Measurements from ENCODE around the gene NOTCH4.

NOTCH4 gene

DNA sequence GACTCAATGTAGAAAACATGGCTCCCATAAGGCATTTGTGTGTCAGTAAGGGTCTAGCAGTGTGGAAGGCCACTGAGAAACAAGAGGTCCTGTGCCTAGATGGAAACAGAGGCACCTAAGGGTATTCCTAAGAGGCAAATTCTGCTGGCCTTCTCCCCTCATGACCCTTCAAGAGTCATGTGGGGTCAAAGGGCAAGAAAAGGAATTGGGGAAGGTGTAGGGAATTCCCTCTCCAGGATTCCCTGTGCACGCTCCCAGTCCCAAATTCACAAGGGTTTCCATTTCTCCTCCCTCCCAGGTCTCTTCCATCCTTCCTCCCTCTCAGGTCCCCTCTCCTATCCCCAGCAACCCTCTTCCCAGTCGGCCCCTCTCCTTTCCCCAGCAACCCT lies 48.6 kb downstream of the NOTCH4 start:
- H3K4me1 ChIP-seq (ENCODE audit: control insufficient read depth, insufficient read depth, low read length) = peaks cover 25% of the 10 kb centered on the region
- peaks cover 12% of the 10 kb centered on the region for H3K36me3 ChIP-seq (ENCODE audit: control insufficient read depth, insufficient read depth, low read length)
- 0 to 3% methylated on average over 2 of the region's 2 CpGs for WGBS, 2 experiments
- H3K27me3 ChIP-seq (ENCODE audit: control insufficient read depth, insufficient read depth, low read length, poor library complexity, severe bottlenecking) = no peaks in the 10 kb centered on the region
- H3K9me3 ChIP-seq (ENCODE audit: control insufficient read depth, low read length) = no peaks in the 10 kb centered on the region
- H3K4me3 ChIP-seq (ENCODE audit: insufficient read depth, low read depth, low read length) = peak overlapping the region; percentile 98
- no peak overlapping the region for H3K27ac ChIP-seq (ENCODE audit: insufficient read depth, low read depth, low read length, poor library complexity, severe bottlenecking)

DNA sequence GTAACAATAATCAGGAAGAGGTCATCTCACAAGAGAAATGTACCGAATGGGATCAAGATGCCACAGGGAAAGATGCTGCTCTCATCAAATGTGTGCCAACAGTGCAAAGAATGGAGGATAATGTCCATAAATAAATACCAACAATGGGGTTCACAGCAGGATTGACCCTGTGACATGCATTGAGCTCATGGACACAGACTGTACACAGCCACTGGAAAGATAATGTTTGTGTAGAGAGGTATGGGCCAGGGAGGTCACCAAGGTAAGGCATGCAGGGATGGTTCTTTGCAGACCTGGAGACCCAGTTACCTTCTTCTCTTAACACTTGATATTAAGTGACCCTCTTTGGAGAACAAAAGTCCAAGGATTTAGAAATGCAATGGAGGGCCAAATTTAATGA lies 49.5 kb downstream of the NOTCH4 start:
- H3K4me3 ChIP-seq (ENCODE audit: insufficient read depth, low read depth, low read length) = peak overlapping the region; percentile 98
- WGBS, 2 experiments = 95% methylated on average over 1 of the region's 1 CpG
- H3K27me3 ChIP-seq (ENCODE audit: control insufficient read depth, insufficient read depth, low read length, poor library complexity, severe bottlenecking) = no peaks in the 10 kb centered on the region
- H3K9me3 ChIP-seq (ENCODE audit: control insufficient read depth, low read length) = no peaks in the 10 kb centered on the region
- H3K4me1 ChIP-seq (ENCODE audit: control insufficient read depth, insufficient read depth, low read length) = peaks cover 21% of the 10 kb centered on the region
- peaks cover 19% of the 10 kb centered on the region for H3K36me3 ChIP-seq (ENCODE audit: control insufficient read depth, insufficient read depth, low read length)
- no peak overlapping the region for H3K27ac ChIP-seq (ENCODE audit: insufficient read depth, low read depth, low read length, poor library complexity, severe bottlenecking)

- Histone ChIP-seq H3K27me3 (ENCODE audit: control insufficient read depth, insufficient read depth, low read length, poor library complexity, severe bottlenecking) (no peaks in the 10 kb centered on the region), H3K4me3 (ENCODE audit: insufficient read depth, low read depth, low read length) (no peak overlapping the region), H3K36me3 (ENCODE audit: control insufficient read depth, insufficient read depth, low read length) (peaks cover 27% of the 10 kb centered on the region), H3K4me1 (ENCODE audit: control insufficient read depth, insufficient read depth, low read length) (peaks cover 22% of the 10 kb centered on the region), H3K9me3 (ENCODE audit: control insufficient read depth, low read length) (no peaks in the 10 kb centered on the region), H3K27ac (ENCODE audit: insufficient read depth, low read depth, low read length, poor library complexity, severe bottlenecking) (no peak overlapping the region)
- 79 to 85% methylated on average over 4 of the region's 4 CpGs for whole genome bisulfite sequencing, 2 experiments
Measured at GRCh38 chr6:32173051-32173727, 50.7 kb downstream of the NOTCH4 start.

DNA sequence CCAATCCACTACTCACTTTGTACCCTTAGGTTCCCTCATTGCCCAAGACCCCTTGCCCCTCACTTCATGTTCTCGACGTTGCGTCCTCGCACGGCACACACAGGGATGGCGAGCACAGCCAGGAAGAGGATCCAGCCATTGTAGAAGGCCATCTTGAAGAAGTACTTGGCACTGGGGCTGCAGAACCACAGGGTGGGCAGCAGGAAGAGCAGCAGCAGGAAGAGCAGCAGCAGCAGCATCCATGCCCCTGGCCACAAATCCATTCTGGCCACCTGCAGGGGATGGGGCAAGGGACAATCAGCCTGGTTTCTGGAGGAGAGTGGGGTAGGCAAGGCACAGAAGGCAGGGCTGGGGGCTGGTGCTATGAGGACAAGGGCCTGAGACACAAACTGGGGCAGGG lies 52.6 kb downstream of the NOTCH4 start:
- Histone ChIP-seq H3K36me3 (ENCODE audit: control insufficient read depth, insufficient read depth, low read length) (peaks cover 28% of the 10 kb centered on the region), H3K9me3 (ENCODE audit: control insufficient read depth, low read length) (no peaks in the 10 kb centered on the region), H3K27me3 (ENCODE audit: control insufficient read depth, insufficient read depth, low read length, poor library complexity, severe bottlenecking) (no peaks in the 10 kb centered on the region), H3K4me3 (ENCODE audit: insufficient read depth, low read depth, low read length) (no peak overlapping the region), H3K4me1 (ENCODE audit: control insufficient read depth, insufficient read depth, low read length) (peaks cover 30% of the 10 kb centered on the region), H3K27ac (ENCODE audit: insufficient read depth, low read depth, low read length, poor library complexity, severe bottlenecking) (no peak overlapping the region)
- WGBS, 2 experiments = 91 to 94% methylated on average over 6 of the region's 6 CpGs

DNA sequence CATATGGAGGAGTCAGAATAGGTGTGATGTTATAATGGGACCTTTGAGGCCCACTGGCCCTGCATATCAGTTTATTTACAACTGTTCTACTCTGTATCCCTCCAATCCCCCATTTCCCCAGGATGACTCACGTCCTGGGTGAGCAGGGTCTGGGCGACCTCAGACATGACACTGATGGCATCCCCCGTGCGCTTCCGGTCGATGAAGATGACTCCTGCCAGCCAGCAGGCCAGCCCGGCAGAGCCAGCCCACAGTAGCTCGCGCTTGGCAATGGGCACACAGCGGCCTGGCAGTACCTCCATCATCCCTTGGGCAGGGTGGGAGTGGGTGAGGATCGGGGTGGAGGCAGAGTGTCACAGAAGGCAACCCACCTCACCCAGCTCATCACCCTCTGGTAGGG lies 53.6 kb downstream of the NOTCH4 start:
- Histone ChIP-seq H3K9me3 (ENCODE audit: control insufficient read depth, low read length) (no peaks in the 10 kb centered on the region), H3K36me3 (ENCODE audit: control insufficient read depth, insufficient read depth, low read length) (peaks cover 28% of the 10 kb centered on the region), H3K27me3 (ENCODE audit: control insufficient read depth, insufficient read depth, low read length, poor library complexity, severe bottlenecking) (no peaks in the 10 kb centered on the region), H3K4me1 (ENCODE audit: control insufficient read depth, insufficient read depth, low read length) (peaks cover 30% of the 10 kb centered on the region), H3K27ac (ENCODE audit: insufficient read depth, low read depth, low read length, poor library complexity, severe bottlenecking) (no peak overlapping the region), H3K4me3 (ENCODE audit: insufficient read depth, low read depth, low read length) (no peak overlapping the region)
- WGBS, 2 experiments = 96% methylated on average over 11 of the region's 11 CpGs

DNA sequence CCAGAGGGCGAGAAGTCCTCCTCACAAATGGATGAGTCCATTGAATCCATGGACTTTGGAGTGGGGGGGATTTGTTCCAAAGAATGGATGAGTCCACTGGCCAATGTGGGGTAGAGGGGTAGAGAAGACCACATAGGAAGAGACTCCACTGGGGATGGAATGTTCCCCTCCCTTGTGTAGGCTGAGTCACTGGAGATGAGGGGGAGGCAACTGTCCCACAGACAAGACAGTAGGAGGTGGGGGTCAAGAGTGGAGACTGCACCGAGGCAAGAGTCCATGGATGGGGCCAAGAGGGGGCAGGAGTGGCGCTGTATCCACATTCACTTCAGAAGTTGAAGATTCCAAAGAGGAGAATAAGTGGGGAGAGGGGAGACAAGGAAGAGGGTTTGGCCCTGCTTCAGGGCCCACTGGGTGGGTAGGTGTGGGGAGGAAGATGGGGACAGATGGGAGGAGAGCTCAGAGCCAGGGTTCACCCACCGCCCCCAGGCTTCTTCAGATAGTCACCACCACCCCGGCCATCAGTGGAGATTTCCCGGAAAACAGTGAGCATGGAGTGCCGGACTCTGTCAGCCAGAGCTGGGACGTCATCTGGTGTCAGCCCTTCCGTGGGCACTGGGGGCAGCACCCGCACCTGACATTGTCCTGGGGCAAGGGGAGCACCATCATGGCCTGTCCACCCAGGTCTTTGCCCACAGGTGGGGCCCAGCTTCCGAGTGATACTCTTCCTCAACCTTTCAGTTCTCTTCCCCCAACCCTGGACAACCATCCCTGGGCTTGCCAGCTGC lies 54.9 kb downstream of the NOTCH4 start:
- peaks cover 31% of the 10 kb centered on the region for H3K4me1 ChIP-seq (ENCODE audit: control insufficient read depth, insufficient read depth, low read length)
- no peaks in the 10 kb centered on the region for H3K27me3 ChIP-seq (ENCODE audit: control insufficient read depth, insufficient read depth, low read length, poor library complexity, severe bottlenecking)
- no peak overlapping the region for H3K4me3 ChIP-seq (ENCODE audit: insufficient read depth, low read depth, low read length)
- no peaks in the 10 kb centered on the region for H3K9me3 ChIP-seq (ENCODE audit: control insufficient read depth, low read length)
- peaks cover 28% of the 10 kb centered on the region for H3K36me3 ChIP-seq (ENCODE audit: control insufficient read depth, insufficient read depth, low read length)
- 94 to 95% methylated on average over 11 of the region's 11 CpGs for WGBS, 2 experiments
- no peak overlapping the region for H3K27ac ChIP-seq (ENCODE audit: insufficient read depth, low read depth, low read length, poor library complexity, severe bottlenecking)

- peaks cover 28% of the 10 kb centered on the region for H3K36me3 ChIP-seq (ENCODE audit: control insufficient read depth, insufficient read depth, low read length)
- H3K27ac ChIP-seq (ENCODE audit: insufficient read depth, low read depth, low read length, poor library complexity, severe bottlenecking) = peak overlapping the region; percentile 6
- peaks cover 36% of the 10 kb centered on the region for H3K4me1 ChIP-seq (ENCODE audit: control insufficient read depth, insufficient read depth, low read length)
- H3K27me3 ChIP-seq (ENCODE audit: control insufficient read depth, insufficient read depth, low read length, poor library complexity, severe bottlenecking) = no peaks in the 10 kb centered on the region
- H3K9me3 ChIP-seq (ENCODE audit: control insufficient read depth, low read length) = no peaks in the 10 kb centered on the region
- no peak overlapping the region for H3K4me3 ChIP-seq (ENCODE audit: insufficient read depth, low read depth, low read length)
- WGBS, 2 experiments = 75 to 87% methylated on average over 2 of the region's 2 CpGs
Measured at GRCh38 chr6:32168350-32168749, 55.5 kb downstream of the NOTCH4 start.

DNA sequence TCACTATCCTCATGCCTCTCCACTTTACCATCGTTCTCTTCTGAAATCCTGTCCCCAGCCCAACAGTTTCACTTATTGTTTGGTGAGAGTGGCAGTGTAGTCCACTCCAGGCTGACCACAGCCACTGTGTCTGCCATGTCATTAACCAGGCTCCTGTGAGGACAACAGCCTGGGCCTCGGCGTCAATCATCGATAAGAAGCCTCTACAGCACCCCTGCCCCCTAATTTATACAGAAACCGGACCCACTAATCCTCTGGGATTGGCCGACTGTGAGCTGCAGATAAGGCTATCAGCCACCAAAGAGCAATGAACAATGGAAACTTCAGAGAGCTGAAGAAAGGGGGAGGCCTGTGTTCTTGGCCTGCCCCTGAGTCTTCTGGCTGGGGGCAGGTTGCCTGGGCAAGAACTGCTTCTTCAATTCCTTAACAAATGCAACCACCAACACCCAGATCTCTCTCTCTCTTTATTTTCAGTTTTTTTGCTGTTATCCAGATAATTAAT lies 56.1 kb downstream of the NOTCH4 start:
- 87 to 89% methylated on average over 6 of the region's 6 CpGs for WGBS, 2 experiments
- peaks cover 28% of the 10 kb centered on the region for H3K36me3 ChIP-seq (ENCODE audit: control insufficient read depth, insufficient read depth, low read length)

DNA sequence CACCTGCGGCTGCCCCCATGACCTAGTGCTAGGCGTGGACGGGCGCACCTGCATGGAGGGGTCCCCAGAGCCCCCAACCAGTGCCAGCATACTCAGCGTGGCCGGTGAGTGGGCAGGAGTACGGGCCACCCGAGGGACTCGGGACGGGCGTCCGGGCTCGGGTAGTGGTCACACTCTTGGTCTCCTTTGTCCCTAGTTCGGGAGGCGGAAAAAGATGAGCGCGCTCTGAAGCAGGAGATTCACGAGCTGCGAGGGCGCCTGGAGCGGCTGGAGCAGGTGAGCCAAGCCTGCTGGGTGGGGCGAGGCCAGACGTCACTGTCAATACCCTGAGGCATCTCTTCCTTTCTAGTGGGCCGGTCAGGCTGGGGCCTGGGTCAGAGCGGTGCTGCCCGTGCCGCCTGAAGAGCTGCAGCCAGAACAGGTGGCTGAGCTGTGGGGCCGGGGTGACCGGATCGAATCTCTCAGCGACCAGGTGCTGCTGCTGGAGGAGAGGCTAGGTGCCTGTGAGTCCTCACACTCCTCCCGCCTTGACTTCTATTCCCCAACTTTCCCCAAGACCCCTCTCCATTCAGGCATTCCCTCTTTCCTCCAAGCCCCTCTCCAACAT lies 56.6 kb downstream of the NOTCH4 start:
- Histone ChIP-seq H3K27ac (ENCODE audit: insufficient read depth, low read depth, low read length, poor library complexity, severe bottlenecking) (peak overlapping the region; percentile 50), H3K4me3 (ENCODE audit: insufficient read depth, low read depth, low read length) (no peak overlapping the region), H3K4me1 (ENCODE audit: control insufficient read depth, insufficient read depth, low read length) (peaks cover 34% of the 10 kb centered on the region), H3K27me3 (ENCODE audit: control insufficient read depth, insufficient read depth, low read length, poor library complexity, severe bottlenecking) (no peaks in the 10 kb centered on the region), H3K36me3 (ENCODE audit: control insufficient read depth, insufficient read depth, low read length) (peaks cover 28% of the 10 kb centered on the region), H3K9me3 (ENCODE audit: control insufficient read depth, low read length) (no peaks in the 10 kb centered on the region)
- 95% methylated on average over 32 of the region's 32 CpGs for WGBS, 2 experiments

More for the DNA sequence above, 56.1 kb downstream of the NOTCH4 start:
- H3K27me3 ChIP-seq (ENCODE audit: control insufficient read depth, insufficient read depth, low read length, poor library complexity, severe bottlenecking) = no peaks in the 10 kb centered on the region
- H3K4me1 ChIP-seq (ENCODE audit: control insufficient read depth, insufficient read depth, low read length) = peaks cover 34% of the 10 kb centered on the region
- H3K4me3 ChIP-seq (ENCODE audit: insufficient read depth, low read depth, low read length) = no peak overlapping the region
- H3K9me3 ChIP-seq (ENCODE audit: control insufficient read depth, low read length) = no peaks in the 10 kb centered on the region
- H3K27ac ChIP-seq (ENCODE audit: insufficient read depth, low read depth, low read length, poor library complexity, severe bottlenecking) = peak overlapping the region; percentile 50

DNA sequence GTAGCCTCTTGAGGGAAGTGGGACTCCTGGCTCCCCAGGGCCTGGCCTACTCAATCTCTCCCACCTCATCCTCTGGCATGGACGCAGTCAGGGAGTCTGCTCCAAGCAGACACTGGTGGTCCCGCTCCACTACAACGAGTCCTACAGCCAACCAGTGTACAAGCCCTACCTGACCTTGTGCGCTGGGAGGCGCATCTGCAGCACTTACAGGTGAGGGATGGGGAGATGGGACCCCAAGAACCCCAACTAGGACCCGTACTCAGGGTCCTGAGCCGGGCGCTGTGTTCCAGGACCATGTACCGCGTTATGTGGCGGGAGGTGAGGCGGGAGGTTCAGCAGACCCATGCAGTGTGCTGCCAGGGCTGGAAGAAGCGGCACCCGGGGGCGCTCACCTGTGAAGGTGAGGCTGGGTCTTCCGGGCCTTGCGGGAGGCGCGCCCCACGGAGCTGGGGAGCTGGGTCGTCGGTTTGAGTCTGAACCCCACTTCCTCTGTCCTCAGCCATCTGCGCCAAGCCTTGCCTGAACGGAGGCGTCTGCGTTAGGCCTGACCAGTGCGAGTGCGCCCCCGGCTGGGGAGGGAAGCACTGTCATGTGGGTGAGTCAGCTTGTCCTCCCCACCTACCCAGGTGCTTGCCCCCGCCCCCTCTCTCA lies 57.3 kb downstream of the NOTCH4 start:
- WGBS, 2 experiments = 93 to 94% methylated on average over 30 of the region's 30 CpGs
- Histone ChIP-seq H3K36me3 (ENCODE audit: control insufficient read depth, insufficient read depth, low read length) (peaks cover 26% of the 10 kb centered on the region), H3K27ac (ENCODE audit: insufficient read depth, low read depth, low read length, poor library complexity, severe bottlenecking) (peak overlapping the region; percentile 3)

More for the DNA sequence above, 57.3 kb downstream of the NOTCH4 start:
- Histone ChIP-seq H3K4me3 (ENCODE audit: insufficient read depth, low read depth, low read length) (no peak overlapping the region), H3K9me3 (ENCODE audit: control insufficient read depth, low read length) (no peaks in the 10 kb centered on the region), H3K4me1 (ENCODE audit: control insufficient read depth, insufficient read depth, low read length) (peaks cover 34% of the 10 kb centered on the region), H3K27me3 (ENCODE audit: control insufficient read depth, insufficient read depth, low read length, poor library complexity, severe bottlenecking) (no peaks in the 10 kb centered on the region)
